NCI-H526 treated with DMSO at 0.1 percent for 48 hours (cell line): ENCODE data around the gene HOXC4.
"Not testable (repeated sequence)": the region's sequence is repeated elsewhere in the genome, so short reads cannot be mapped to it uniquely, and the experiment has no call there.

Source experiments
- DNase-seq: peaks from one replicate; lab custom pipeline; 2025; lab: John Stamatoyannopoulos, UW

The HOXC4 gene

GRCh38 chr12:54041097-54041690, 12.4 kb upstream of the HOXC4 start:
- DNase-seq, result no peak

GRCh38 chr12:54042033-54042432, 11.6 kb upstream of the HOXC4 start:
- DNase-seq, result not testable (repeated sequence)

GRCh38 chr12:54042970-54043853, 10.4 kb upstream of the HOXC4 start:
- DNase-seq, result no peak

- DNase-seq, result no peak
These were observed 9.1 kb upstream of the HOXC4 start for GRCh38 chr12:54044425-54045103.

- no peak for DNase-seq
These were observed 8.2 kb upstream of the HOXC4 start for GRCh38 chr12:54045401-54045800.

GRCh38 chr12:54045868-54046521, 7.6 kb upstream of the HOXC4 start:
- no peak for DNase-seq

- no peak for DNase-seq
These were observed 6.9 kb upstream of the HOXC4 start for GRCh38 chr12:54046809-54047159.

GRCh38 chr12:54047160-54047963, 6.3 kb upstream of the HOXC4 start:
- DNase-seq, result no peak

- DNase-seq, result no peak
These were observed 5.7 kb upstream of the HOXC4 start for GRCh38 chr12:54047964-54048303.

GRCh38 chr12:54048406-54049093, 5.1 kb upstream of the HOXC4 start:
- no peak for DNase-seq

GRCh38 chr12:54049108-54049507, 4.5 kb upstream of the HOXC4 start:
- no peak for DNase-seq

- DNase-seq, result no peak
These were observed 3.2 kb upstream of the HOXC4 start for GRCh38 chr12:54050482-54050810.

- DNase-seq, result no peak
These were observed 2.4 kb upstream of the HOXC4 start for GRCh38 chr12:54051026-54051842.

- DNase-seq, result no peak
These were observed 1.7 kb upstream of the HOXC4 start for GRCh38 chr12:54051874-54052437.

- no peak for DNase-seq
These were observed 1.1 kb upstream of the HOXC4 start for GRCh38 chr12:54052438-54053002.

GRCh38 chr12:54053003-54053750, 458 bp upstream of the HOXC4 start:
- no peak for DNase-seq

GRCh38 chr12:54054742-54055194, 1.1 kb downstream of the HOXC4 start:
- no peak for DNase-seq

GRCh38 chr12:54055552-54055951, 1.9 kb downstream of the HOXC4 start:
- no peak for DNase-seq

GRCh38 chr12:54056110-54056509, 2.5 kb downstream of the HOXC4 start:
- DNase-seq, result no peak
